H1 (cell line): ENCODE measurements around the gene GNB1L.

Experiments used
- CEBPB ChIP-seq: IDR thresholded peaks from 2 replicates; pipeline ENCODE4 v1.6.1; 2012; ENCODE audit warnings: low read depth, low read length
- CTCF ChIP-seq, 3 experiments: IDR thresholded peaks; 1 replicate in 2 of 3; 2 replicates in 1 of 3; pipeline versions ENCODE4 v1.5.1 to v1.6.1; 2011; ENCODE audit warnings: low read length in 3 of 3, mild to moderate bottlenecking in 3 of 3, inconsistent platforms in 2 of 3, low read depth in 1 of 3, moderate library complexity in 1 of 3; ENCODE audit not compliant: insufficient read depth in 1 of 3; ENCODE audit errors: control extremely low read depth in 1 of 3
- MAFK ChIP-seq: IDR thresholded peaks from 2 replicates; pipeline ENCODE4 v1.6.1; 2012; ENCODE audit warnings: low read depth, mild to moderate bottlenecking, improper control_type of control experiment, low read length
- POLR2A ChIP-seq, 2 experiments: IDR thresholded peaks; 1 replicate in 1 of 2; 2 replicates in 1 of 2; pipeline ENCODE4 v1.6.1; 2011; ENCODE audit warnings: low read depth in 2 of 2, low read length in 2 of 2, mild to moderate bottlenecking in 2 of 2; ENCODE audit errors: control extremely low read depth in 1 of 2
- POLR2AphosphoS5 ChIP-seq: IDR thresholded peaks from 2 replicates; pipeline ENCODE4 v1.6.1; 2011; ENCODE audit warnings: low read depth, low read length
- RBBP5 ChIP-seq: IDR thresholded peaks from 2 replicates; pipeline ENCODE4 v1.7.1; 2012; ENCODE audit warnings: low read depth, mild to moderate bottlenecking, inconsistent platforms, low read length, moderate library complexity, borderline replicate concordance
- RFX5 ChIP-seq: IDR thresholded peaks from 2 replicates; pipeline ENCODE4 v1.6.1; 2011; ENCODE audit warnings: low read depth, low read length, improper control_type of control experiment, borderline replicate concordance
- SIN3A ChIP-seq, 2 experiments: IDR thresholded peaks in 1 of 2; conservative IDR thresholded peaks in 1 of 2; 2 replicates each; pipeline ENCODE4 v1.6.1; 2011 to 2012; ENCODE audit warnings: low read length in 2 of 2, improper control_type of control experiment in 1 of 2, low read depth in 1 of 2, mild to moderate bottlenecking in 1 of 2
- SP1 ChIP-seq: IDR thresholded peaks from 2 replicates; pipeline ENCODE4 v1.6.1; 2011; ENCODE audit warnings: low read depth, low read length
- SP2 ChIP-seq: IDR thresholded peaks from 2 replicates; pipeline ENCODE4 v1.6.1; 2012; ENCODE audit warnings: mild to moderate bottlenecking, low read length, inconsistent platforms
- ZNF274 ChIP-seq: IDR thresholded peaks from 2 replicates; pipeline ENCODE4 v1.7.0; 2012; ENCODE audit warnings: low read length, borderline replicate concordance; ENCODE audit errors: extremely low read depth

GRCh38 chr22:19796160-19796559 lies 58.5 kb downstream of the GNB1L start:
- TF ChIP-seq SP1 (no peak), POLR2A (IDR thresholded peaks at IDR 0.05; ENCODE audit: control extremely low read depth in 1 of 2, low read depth in 2 of 2, low read length in 2 of 2) (no peak), RFX5 (no peak), MAFK (no peak), RBBP5 (no peak), CTCF (IDR thresholded peaks at IDR 0.05; ENCODE audit: control extremely low read depth in 1 of 3, insufficient read depth in 1 of 3, low read depth in 1 of 3, low read length in 3 of 3) (no peak), CEBPB (no peak), SIN3A (conservative IDR thresholded peaks at IDR 0.05 in 1 of 2, IDR thresholded peaks at IDR 0.05 in 1 of 2; ENCODE audit: low read depth in 1 of 2, low read length in 2 of 2) (no peak), POLR2AphosphoS5 (no peak), ZNF274 (no peak), SP2 (no peak)
